Measurements from ENCODE around the gene JCAD. TPM values are rescaled to one million over a fixed set of nuclear protein-coding genes. Genes with fewer than 3 reads are reported as not detected.

The JCAD gene
- total and polyA plus RNA-seq, 2 donors (not counting 1 experiment from before 2014, with no cell fraction given): 3.3 to 27.1 TPM

GRCh38 chr10:29973921-29974320, 85.5 kb downstream of the JCAD start:
- DNase-seq (ENCODE audit: low read depth in 2 of 2): no peak
- Histone ChIP-seq H3K4me2 (ENCODE audit: extremely low read depth, insufficient read depth, low read length) (no peak overlapping the region), H3K79me2 (ENCODE audit: control insufficient read depth, insufficient read depth, low read length) (no peaks in the 10 kb centered on the region), H3K9me3 (ENCODE audit: control insufficient read depth, insufficient read depth, low read depth, low read length) (no peaks in the 10 kb centered on the region), H4K20me1 (ENCODE audit: control insufficient read depth, extremely low read depth, insufficient read depth, low read length) (no peaks in the 10 kb centered on the region), H3K9ac (ENCODE audit: insufficient read depth, low read length) (no peak overlapping the region), H2AFZ (ENCODE audit: low read length) (no peak overlapping the region), H3K4me1 (ENCODE audit: control insufficient read depth, extremely low read depth, insufficient read depth, low read length) (no peaks in the 10 kb centered on the region), H3K4me3 (replicated peaks in 1 of 4; ENCODE audit: control extremely low read depth in 1 of 4, insufficient read depth in 1 of 4, low read depth in 3 of 4, low read length in 4 of 4) (no peak overlapping the region), H3K27me3 (ENCODE audit: control insufficient read depth, insufficient read depth, low read length) (no peaks in the 10 kb centered on the region), H3K36me3 (ENCODE audit: control insufficient read depth, insufficient read depth, low read length) (no peaks in the 10 kb centered on the region), H3K27ac (ENCODE audit: insufficient read depth, low read length) (no peak overlapping the region)
- TF ChIP-seq EZH2 (IDR thresholded peaks at IDR 0.05; ENCODE audit: low read length, missing control alignments) (no peak), CTCF (conservative IDR thresholded peaks at IDR 0.05 in 1 of 2, IDR thresholded peaks at IDR 0.05 in 1 of 2; ENCODE audit: low read depth in 1 of 2, low read length in 2 of 2) (no peak)

GRCh38 chr10:29970576-29970975, 88.8 kb downstream of the JCAD start:
- Histone ChIP-seq H3K79me2 (ENCODE audit: control insufficient read depth, insufficient read depth, low read length) (no peaks in the 10 kb centered on the region), H4K20me1 (ENCODE audit: control insufficient read depth, extremely low read depth, insufficient read depth, low read length) (no peaks in the 10 kb centered on the region), H3K27ac (ENCODE audit: insufficient read depth, low read length) (no peak overlapping the region), H3K36me3 (ENCODE audit: control insufficient read depth, insufficient read depth, low read length) (no peaks in the 10 kb centered on the region), H3K9me3 (ENCODE audit: control insufficient read depth, insufficient read depth, low read depth, low read length) (no peaks in the 10 kb centered on the region), H3K4me3 (replicated peaks in 1 of 4; ENCODE audit: control extremely low read depth in 1 of 4, insufficient read depth in 1 of 4, low read depth in 3 of 4, low read length in 4 of 4) (no peak overlapping the region), H3K4me1 (ENCODE audit: control insufficient read depth, extremely low read depth, insufficient read depth, low read length) (no peaks in the 10 kb centered on the region), H3K9ac (ENCODE audit: insufficient read depth, low read length) (no peak overlapping the region), H3K27me3 (ENCODE audit: control insufficient read depth, insufficient read depth, low read length) (no peaks in the 10 kb centered on the region), H2AFZ (ENCODE audit: low read length) (no peak overlapping the region), H3K4me2 (ENCODE audit: extremely low read depth, insufficient read depth, low read length) (no peak overlapping the region)
- peak in 1 of 2 donors; percentile 34 for DNase-seq (ENCODE audit: low read depth in 2 of 2)
- TF ChIP-seq CTCF (conservative IDR thresholded peaks at IDR 0.05 in 1 of 2, IDR thresholded peaks at IDR 0.05 in 1 of 2; ENCODE audit: low read depth in 1 of 2, low read length in 2 of 2): no peak
- no peak for TF ChIP-seq EZH2 (IDR thresholded peaks at IDR 0.05; ENCODE audit: low read length, missing control alignments)

GRCh38 chr10:29970012-29970396, 89.4 kb downstream of the JCAD start:
- no peak for DNase-seq (ENCODE audit: low read depth in 2 of 2)
- Histone ChIP-seq H3K27me3 (ENCODE audit: control insufficient read depth, insufficient read depth, low read length) (no peaks in the 10 kb centered on the region), H3K27ac (ENCODE audit: insufficient read depth, low read length) (no peak overlapping the region), H3K4me2 (ENCODE audit: extremely low read depth, insufficient read depth, low read length) (no peak overlapping the region), H3K9me3 (ENCODE audit: control insufficient read depth, insufficient read depth, low read depth, low read length) (no peaks in the 10 kb centered on the region), H3K79me2 (ENCODE audit: control insufficient read depth, insufficient read depth, low read length) (no peaks in the 10 kb centered on the region), H3K9ac (ENCODE audit: insufficient read depth, low read length) (no peak overlapping the region), H2AFZ (ENCODE audit: low read length) (no peak overlapping the region), H3K4me1 (ENCODE audit: control insufficient read depth, extremely low read depth, insufficient read depth, low read length) (no peaks in the 10 kb centered on the region), H4K20me1 (ENCODE audit: control insufficient read depth, extremely low read depth, insufficient read depth, low read length) (no peaks in the 10 kb centered on the region), H3K4me3 (replicated peaks in 1 of 4; ENCODE audit: control extremely low read depth in 1 of 4, insufficient read depth in 1 of 4, low read depth in 3 of 4, low read length in 4 of 4) (no peak overlapping the region), H3K36me3 (ENCODE audit: control insufficient read depth, insufficient read depth, low read length) (no peaks in the 10 kb centered on the region)
- TF ChIP-seq EZH2 (IDR thresholded peaks at IDR 0.05; ENCODE audit: low read length, missing control alignments) (no peak), CTCF (conservative IDR thresholded peaks at IDR 0.05 in 1 of 2, IDR thresholded peaks at IDR 0.05 in 1 of 2; ENCODE audit: low read depth in 1 of 2, low read length in 2 of 2) (no peak)
